Gastroesophageal sphincter (tissue), 3 donors: Measurements from ENCODE around the gene PRX.

Source experiments
- EP300 ChIP-seq: sonication (generic); formaldehyde crosslinking; IDR thresholded peaks from one replicate; pipeline ENCODE4 v1.6.1; 2017; ENCODE audit warnings: antibody characterized with exemption, mild to moderate bottlenecking
- POLR2A ChIP-seq, 2 donors: fragments of 450-650 bp; IDR thresholded peaks; one replicate each; pipeline ENCODE4 v1.6.1; 2017; ENCODE audit warnings: antibody characterized with exemption in 2 of 2, mild to moderate bottlenecking in 2 of 2, moderate library complexity in 1 of 2
- TF ChIP-seq, protein P1 (sequence below), 4 experiments: fragments of 200-600 bp in 2 of 4; fragments of 450-650 bp in 2 of 4; sonication (generic) in 1 of 4; IDR thresholded peaks; one replicate each; pipeline ENCODE4 v1.5.1; 2017 to 2019; ENCODE audit warnings: antibody characterized with exemption in 4 of 4, mild to moderate bottlenecking in 2 of 4, moderate library complexity in 2 of 4

DNA sequence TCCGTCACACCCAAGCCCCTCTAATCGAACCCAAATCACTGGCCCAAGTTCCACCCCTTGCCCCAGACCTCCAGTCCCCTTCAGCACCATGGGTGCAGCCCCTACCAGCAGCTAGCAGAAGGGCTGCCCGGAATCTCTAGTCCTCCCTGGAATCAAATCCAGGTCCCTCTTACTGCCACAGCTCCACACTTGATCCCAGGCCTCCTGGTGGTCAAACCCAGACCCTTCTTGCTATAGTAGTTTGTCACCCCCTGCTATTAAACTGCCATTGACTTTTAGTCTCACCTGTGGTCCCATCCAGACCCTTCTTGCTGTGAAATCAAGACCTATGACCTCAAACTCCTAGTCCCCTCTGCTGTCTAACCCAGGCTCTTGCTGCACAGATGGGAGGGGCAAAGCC is 31.9 kb downstream of the PRX start:
- TF ChIP-seq, protein P1, sequence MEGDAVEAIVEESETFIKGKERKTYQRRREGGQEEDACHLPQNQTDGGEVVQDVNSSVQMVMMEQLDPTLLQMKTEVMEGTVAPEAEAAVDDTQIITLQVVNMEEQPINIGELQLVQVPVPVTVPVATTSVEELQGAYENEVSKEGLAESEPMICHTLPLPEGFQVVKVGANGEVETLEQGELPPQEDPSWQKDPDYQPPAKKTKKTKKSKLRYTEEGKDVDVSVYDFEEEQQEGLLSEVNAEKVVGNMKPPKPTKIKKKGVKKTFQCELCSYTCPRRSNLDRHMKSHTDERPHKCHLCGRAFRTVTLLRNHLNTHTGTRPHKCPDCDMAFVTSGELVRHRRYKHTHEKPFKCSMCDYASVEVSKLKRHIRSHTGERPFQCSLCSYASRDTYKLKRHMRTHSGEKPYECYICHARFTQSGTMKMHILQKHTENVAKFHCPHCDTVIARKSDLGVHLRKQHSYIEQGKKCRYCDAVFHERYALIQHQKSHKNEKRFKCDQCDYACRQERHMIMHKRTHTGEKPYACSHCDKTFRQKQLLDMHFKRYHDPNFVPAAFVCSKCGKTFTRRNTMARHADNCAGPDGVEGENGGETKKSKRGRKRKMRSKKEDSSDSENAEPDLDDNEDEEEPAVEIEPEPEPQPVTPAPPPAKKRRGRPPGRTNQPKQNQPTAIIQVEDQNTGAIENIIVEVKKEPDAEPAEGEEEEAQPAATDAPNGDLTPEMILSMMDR (IDR thresholded peaks at IDR 0.05), result no peak
- TF ChIP-seq EP300, result no peak
- TF ChIP-seq POLR2A (IDR thresholded peaks at IDR 0.05), result no peak
